Suprapubic skin (tissue), 4 donors: ENCODE results near the gene DERA.

Experiments
- CTCF ChIP-seq, 2 donors: fragments of 200-600 bp in 1 of 2; fragments of 450-650 bp in 1 of 2; sonication (generic) in 1 of 2; IDR thresholded peaks; one replicate each; pipeline ENCODE4 v1.5.1; 2016 to 2019; ENCODE audit warnings: antibody characterized with exemption in 2 of 2, mild to moderate bottlenecking in 1 of 2, moderate library complexity in 1 of 2
- EP300 ChIP-seq: sonication (generic); formaldehyde crosslinking; IDR thresholded peaks from one replicate; pipeline ENCODE4 v1.6.1; 2017; ENCODE audit warnings: antibody characterized with exemption
- POLR2A ChIP-seq, 2 donors: fragments of 450-650 bp; IDR thresholded peaks; one replicate each; pipeline ENCODE4 v1.6.1; 2017; ENCODE audit warnings: antibody characterized with exemption in 2 of 2, mild to moderate bottlenecking in 2 of 2, moderate library complexity in 2 of 2
- POLR2AphosphoS5 ChIP-seq, 3 donors: sonication (generic); formaldehyde crosslinking; IDR thresholded peaks; one replicate each; pipeline ENCODE4 v1.6.1; 2017; ENCODE audit warnings: antibody characterized with exemption in 3 of 3

- TF ChIP-seq POLR2AphosphoS5 (IDR thresholded peaks at IDR 0.05) (no peak), EP300 (no peak), POLR2A (IDR thresholded peaks at IDR 0.05) (no peak), CTCF (IDR thresholded peaks at IDR 0.05) (no peak)
Measured at GRCh38 chr12:15995801-15996200, 84.7 kb downstream of the DERA start.
